Kidney (tissue), 14 donors: ENCODE data around the gene AHNAK. TPM values are rescaled to one million over a fixed set of nuclear protein-coding genes. Genes with fewer than 3 reads are reported as not detected.

ENCODE experiments used
- DNase-seq, 5 donors: peaks; one replicate each; pipeline ENCODE4 v3.0.0-alpha.2; 2013 to 2020
- FAIRE-seq: peaks from 2 replicates; lab custom pipeline; 2012; peaks lifted over from hg19 to GRCh38; lab: Jason Lieb, UNC
- H3K27ac ChIP-seq, 2 donors: one replicate each; pipeline ENCODE4 v1.7.0; 2013; ENCODE audit warnings: low read depth in 2 of 2, low read length in 2 of 2, inconsistent platforms in 1 of 2
- H3K27me3 ChIP-seq: one replicate; pipeline ENCODE4 v1.7.1; 2013; ENCODE audit warnings: low read length, inconsistent platforms; ENCODE audit not compliant: control insufficient read depth, insufficient read depth
- H3K36me3 ChIP-seq, 3 donors: one replicate each; pipeline versions ENCODE4 v1.7.0 to v1.7.1; 2013; ENCODE audit warnings: low read length in 3 of 3, control low read depth in 1 of 3, inconsistent platforms in 1 of 3; ENCODE audit not compliant: insufficient read depth in 3 of 3, control insufficient read depth in 2 of 3
- H3K4me1 ChIP-seq, 3 donors: one replicate each; pipeline versions ENCODE4 v1.7.0 to v1.7.1; 2013; ENCODE audit warnings: low read length in 3 of 3, inconsistent platforms in 1 of 3, low read depth in 1 of 3; ENCODE audit not compliant: control insufficient read depth in 2 of 3, insufficient read depth in 2 of 3
- H3K4me3 ChIP-seq, 3 donors: one replicate each; pipeline versions ENCODE4 v1.7.0 to v1.8.1; 2013; ENCODE audit warnings: low read length in 3 of 3, control low read depth in 1 of 3, inconsistent platforms in 1 of 3
- H3K9ac ChIP-seq, 3 donors: one replicate each; pipeline versions ENCODE4 v1.7.0 to v1.7.1; 2013; ENCODE audit warnings: low read length in 3 of 3, control low read depth in 1 of 3, inconsistent platforms in 1 of 3
- H3K9me3 ChIP-seq, 3 donors: one replicate each; pipeline versions ENCODE4 v1.7.0 to v1.7.1; 2013; ENCODE audit warnings: low read length in 3 of 3, control low read depth in 1 of 3, inconsistent platforms in 1 of 3; ENCODE audit not compliant: control insufficient read depth in 2 of 3, insufficient read depth in 1 of 3
- intact Hi-C: fragments of 100-400 bp; cut with DNase I; formaldehyde crosslinking; loops from one replicate; pipeline ENCODE4 v1.11.1; 2022
- polyA plus RNA-seq: library from polyadenylated mRNA; stranded (reverse); fragments of 350-450 nt; fragmentation: Illumina TruSeq; extraction: RNeasy Lipid Tissue Mini Kit (QIAGEN cat#74804); gene quantifications from one replicate; pipeline ENCODE4 v1.2.3, GENCODE V29; 2014; ENCODE audit warnings: low read depth, low replicate concordance; ENCODE audit not compliant: insufficient read depth
- total RNA-seq: library from RNA; stranded (reverse); fragmentation: NEBNext Ultra II Directional; extraction: Animal tissue kit (Norgen Biotek cat#: 25700); gene quantifications from one replicate; pipeline ENCODE4 v1.2.1, GENCODE V29; 2021
- TF ChIP-seq, protein P1 (sequence below): IDR thresholded peaks from 3 replicates; pipeline ENCODE4 v1.5.1; 2012; ENCODE audit warnings: mild to moderate bottlenecking, moderate library complexity, borderline replicate concordance; ENCODE audit not compliant: insufficient read depth; ENCODE audit errors: extremely low read depth
- donor health status: control.
- donor health status: control.
- donor health status: control.
- donor health status: control.
- donor health status: control.
- donor health status: DM: yes; HTN: yes; CAD: no.
- donor health status: Normal renal cell carcinoma (clear cell type).

AHNAK gene
- total and polyA plus RNA-seq, 2 donors from 2014 or later: 36.6 to 700 TPM

DNA sequence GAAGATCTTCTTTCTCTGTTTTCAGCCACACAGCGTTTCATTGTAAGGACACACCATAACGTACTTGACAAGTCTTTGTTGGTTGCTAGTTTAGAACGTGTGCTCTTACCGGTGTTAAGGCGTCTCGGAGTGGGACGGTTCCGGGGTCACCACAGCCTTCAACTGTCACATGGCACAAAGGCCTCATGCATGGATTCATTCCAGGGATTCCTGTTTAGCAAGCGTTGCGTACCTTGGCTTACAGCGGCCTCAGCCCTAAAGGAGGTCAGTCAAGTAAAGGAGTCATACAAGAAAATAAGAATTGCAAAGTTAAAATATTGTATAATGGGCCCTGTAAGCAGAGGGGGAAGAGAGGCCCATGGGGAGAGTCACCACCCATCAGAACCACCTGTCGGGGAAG is 130.0 kb downstream of the AHNAK start:
- DNase-seq (peak in 2 of 5 donors; percentile 58 to 59), FAIRE-seq (no peak)
- H3K9ac ChIP-seq: no peak overlapping the region
- H3K4me3 ChIP-seq: no peak overlapping the region
- intact Hi-C loops: no loop called here
- no peaks in the 10 kb centered on the region for H3K27me3 ChIP-seq
- TF ChIP-seq, protein P1, sequence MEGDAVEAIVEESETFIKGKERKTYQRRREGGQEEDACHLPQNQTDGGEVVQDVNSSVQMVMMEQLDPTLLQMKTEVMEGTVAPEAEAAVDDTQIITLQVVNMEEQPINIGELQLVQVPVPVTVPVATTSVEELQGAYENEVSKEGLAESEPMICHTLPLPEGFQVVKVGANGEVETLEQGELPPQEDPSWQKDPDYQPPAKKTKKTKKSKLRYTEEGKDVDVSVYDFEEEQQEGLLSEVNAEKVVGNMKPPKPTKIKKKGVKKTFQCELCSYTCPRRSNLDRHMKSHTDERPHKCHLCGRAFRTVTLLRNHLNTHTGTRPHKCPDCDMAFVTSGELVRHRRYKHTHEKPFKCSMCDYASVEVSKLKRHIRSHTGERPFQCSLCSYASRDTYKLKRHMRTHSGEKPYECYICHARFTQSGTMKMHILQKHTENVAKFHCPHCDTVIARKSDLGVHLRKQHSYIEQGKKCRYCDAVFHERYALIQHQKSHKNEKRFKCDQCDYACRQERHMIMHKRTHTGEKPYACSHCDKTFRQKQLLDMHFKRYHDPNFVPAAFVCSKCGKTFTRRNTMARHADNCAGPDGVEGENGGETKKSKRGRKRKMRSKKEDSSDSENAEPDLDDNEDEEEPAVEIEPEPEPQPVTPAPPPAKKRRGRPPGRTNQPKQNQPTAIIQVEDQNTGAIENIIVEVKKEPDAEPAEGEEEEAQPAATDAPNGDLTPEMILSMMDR: no peak
- no peak overlapping the region for H3K27ac ChIP-seq
- no peaks in the 10 kb centered on the region for H3K4me1 ChIP-seq
- H3K36me3 ChIP-seq: no peaks in the 10 kb centered on the region
- no peaks in the 10 kb centered on the region for H3K9me3 ChIP-seq

DNA sequence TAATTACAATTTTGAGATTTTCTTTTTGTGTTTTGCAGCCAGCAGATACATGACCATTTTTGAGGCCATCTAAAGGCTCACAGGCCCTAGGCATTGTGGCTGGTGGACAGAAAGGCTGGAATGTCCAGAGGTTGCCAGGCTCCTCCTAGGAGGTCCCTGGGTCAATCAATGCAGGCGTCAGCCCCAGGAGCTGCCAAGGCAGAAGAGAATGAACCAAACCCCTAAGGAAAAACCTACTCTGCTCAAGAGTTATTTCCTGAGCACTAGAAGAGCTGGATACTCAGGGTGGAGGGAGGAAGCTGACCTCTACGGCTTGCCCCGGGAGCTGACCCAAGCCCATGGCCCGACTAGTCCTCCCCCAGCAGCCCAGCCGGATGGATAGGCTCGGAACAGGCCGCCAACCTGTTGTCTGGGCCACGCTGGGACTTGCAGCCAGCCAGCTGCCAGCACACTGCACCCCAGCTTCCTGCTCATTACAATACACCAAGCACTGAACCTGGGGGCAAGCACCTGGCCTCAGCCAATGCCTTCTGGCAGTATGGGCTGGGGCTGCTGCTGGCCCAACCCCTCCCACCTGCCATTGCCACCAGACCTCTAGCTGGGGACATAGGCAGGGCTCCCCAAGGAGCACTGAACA is 133.4 kb downstream of the AHNAK start:
- H3K36me3 ChIP-seq: no peaks in the 10 kb centered on the region
- no peaks in the 10 kb centered on the region for H3K9me3 ChIP-seq
- H3K4me3 ChIP-seq: no peak overlapping the region
- H3K27ac ChIP-seq: no peak overlapping the region
- no peak for FAIRE-seq
- TF ChIP-seq, protein P1: no peak
- H3K9ac ChIP-seq: no peak overlapping the region
- DNase-seq: no peak
- no peaks in the 10 kb centered on the region for H3K27me3 ChIP-seq
- H3K4me1 ChIP-seq: no peaks in the 10 kb centered on the region
- intact Hi-C loops: no loop called here

DNA sequence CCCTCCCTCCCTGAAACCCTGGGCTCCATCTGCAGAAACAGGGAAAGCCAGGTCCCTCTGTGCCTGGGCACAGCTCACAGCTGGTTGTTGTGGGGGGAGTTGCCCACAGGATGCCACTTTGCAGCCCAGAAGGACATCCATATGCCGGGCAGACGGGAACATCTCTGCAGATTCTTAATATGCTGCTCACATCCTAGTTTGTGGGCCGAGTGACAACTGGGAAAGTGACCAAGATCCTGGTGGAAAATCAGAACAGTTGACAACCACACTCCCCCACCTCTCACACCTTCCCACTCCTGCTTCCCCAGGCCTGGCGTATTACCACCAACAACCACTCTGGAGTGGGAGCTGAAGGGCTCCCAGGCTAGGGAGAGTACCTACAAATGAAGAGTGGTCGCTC is 135.1 kb downstream of the AHNAK start:
- Histone ChIP-seq H3K27me3 (no peaks in the 10 kb centered on the region), H3K4me3 (no peak overlapping the region), H3K27ac (no peak overlapping the region), H3K9me3 (no peaks in the 10 kb centered on the region), H3K36me3 (no peaks in the 10 kb centered on the region), H3K9ac (no peak overlapping the region), H3K4me1 (no peaks in the 10 kb centered on the region)
- DNase-seq (no peak), FAIRE-seq (no peak)
- TF ChIP-seq, protein P1: no peak
- intact Hi-C loops: no loop called here

DNA sequence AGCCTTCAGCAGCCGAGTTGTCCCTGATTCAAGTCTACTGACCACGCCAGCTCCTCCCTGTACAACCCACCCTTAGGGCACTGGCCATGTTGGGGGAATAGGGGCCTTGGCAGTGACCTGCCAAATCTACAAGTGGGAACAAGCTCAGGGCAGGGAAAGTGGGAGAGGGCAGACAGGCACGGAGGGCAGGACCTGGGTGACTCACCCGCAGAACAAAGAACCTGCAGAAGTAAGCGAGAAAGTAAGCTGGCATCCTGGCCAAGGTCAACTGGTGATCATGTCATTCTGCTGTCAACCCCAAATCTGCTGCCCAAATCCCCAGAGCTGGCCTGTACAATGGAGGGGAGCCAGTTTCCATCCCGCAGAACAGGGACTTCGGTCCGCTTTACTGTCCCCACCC is 135.6 kb downstream of the AHNAK start:
- H3K9ac ChIP-seq: no peak overlapping the region
- no peak overlapping the region for H3K27ac ChIP-seq
- no peaks in the 10 kb centered on the region for H3K36me3 ChIP-seq
- TF ChIP-seq, protein P1: no peak
- no peaks in the 10 kb centered on the region for H3K9me3 ChIP-seq
- no peaks in the 10 kb centered on the region for H3K27me3 ChIP-seq
- FAIRE-seq: no peak
- H3K4me3 ChIP-seq: no peak overlapping the region
- H3K4me1 ChIP-seq: no peaks in the 10 kb centered on the region
- no peak for DNase-seq
- intact Hi-C loops: no loop called here
